PC-3 (cell line): Measurements from ENCODE around the gene CD300C.

ENCODE experiments used
- EZH2 ChIP-seq: fragments of 300-600 bp; sonication (generic); IDR thresholded peaks from one replicate; pipeline ENCODE4 v1.6.1; 2017; ENCODE audit warnings: antibody characterized with exemption, mild to moderate bottlenecking, low read length; ENCODE audit not compliant: unreplicated experiment
- EZH2phosphoT487 ChIP-seq: fragments of 300-600 bp; sonication (generic); IDR thresholded peaks from 2 replicates; pipeline ENCODE4 v1.6.1; 2018; ENCODE audit warnings: mild to moderate bottlenecking, antibody characterized with exemption, low read length, borderline replicate concordance
- TF ChIP-seq, protein P1 (sequence below): fragments of 300-600 bp; sonication (generic); conservative IDR thresholded peaks from 2 replicates; pipeline ENCODE4 v1.5.1; 2017; ENCODE audit warnings: antibody characterized with exemption, low read depth, mild to moderate bottlenecking, low read length

DNA sequence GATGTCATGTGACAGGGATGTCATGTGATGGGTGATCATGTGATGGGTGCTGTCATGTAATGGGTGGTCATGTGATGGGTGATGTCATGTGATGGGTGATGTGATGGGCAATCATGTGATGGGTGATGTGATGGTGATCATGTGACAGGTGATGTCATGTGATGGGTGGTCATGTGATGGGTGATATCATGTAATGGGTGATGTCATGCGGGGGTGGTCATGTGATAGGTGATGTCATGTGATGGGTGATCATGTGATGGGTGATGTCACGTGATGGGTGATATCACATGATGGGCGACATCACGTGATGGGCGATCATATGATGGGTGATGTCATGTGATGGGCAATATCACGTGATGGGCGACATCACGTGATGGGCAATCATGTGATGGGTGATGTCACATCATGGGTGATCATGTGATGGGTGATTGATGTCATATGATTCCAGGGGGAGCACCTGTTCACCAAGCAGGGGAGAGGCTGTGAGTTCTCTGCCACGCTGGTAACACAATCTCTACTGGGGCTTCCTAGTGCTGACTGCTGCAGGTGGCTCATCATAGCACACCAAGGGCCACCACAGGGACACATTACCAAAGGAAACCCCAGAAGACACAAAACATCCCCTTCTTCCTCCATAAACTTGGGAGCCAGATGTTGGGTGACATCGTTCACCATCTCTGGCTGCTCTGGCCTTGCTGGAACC is 31.1 kb downstream of the CD300C start:
- TF ChIP-seq, protein P1, sequence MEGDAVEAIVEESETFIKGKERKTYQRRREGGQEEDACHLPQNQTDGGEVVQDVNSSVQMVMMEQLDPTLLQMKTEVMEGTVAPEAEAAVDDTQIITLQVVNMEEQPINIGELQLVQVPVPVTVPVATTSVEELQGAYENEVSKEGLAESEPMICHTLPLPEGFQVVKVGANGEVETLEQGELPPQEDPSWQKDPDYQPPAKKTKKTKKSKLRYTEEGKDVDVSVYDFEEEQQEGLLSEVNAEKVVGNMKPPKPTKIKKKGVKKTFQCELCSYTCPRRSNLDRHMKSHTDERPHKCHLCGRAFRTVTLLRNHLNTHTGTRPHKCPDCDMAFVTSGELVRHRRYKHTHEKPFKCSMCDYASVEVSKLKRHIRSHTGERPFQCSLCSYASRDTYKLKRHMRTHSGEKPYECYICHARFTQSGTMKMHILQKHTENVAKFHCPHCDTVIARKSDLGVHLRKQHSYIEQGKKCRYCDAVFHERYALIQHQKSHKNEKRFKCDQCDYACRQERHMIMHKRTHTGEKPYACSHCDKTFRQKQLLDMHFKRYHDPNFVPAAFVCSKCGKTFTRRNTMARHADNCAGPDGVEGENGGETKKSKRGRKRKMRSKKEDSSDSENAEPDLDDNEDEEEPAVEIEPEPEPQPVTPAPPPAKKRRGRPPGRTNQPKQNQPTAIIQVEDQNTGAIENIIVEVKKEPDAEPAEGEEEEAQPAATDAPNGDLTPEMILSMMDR = no peak
- TF ChIP-seq EZH2 = no peak
- no peak for TF ChIP-seq EZH2phosphoT487
